ENCODE data around the gene GH1. TPM values are rescaled to one million over a fixed set of nuclear protein-coding genes. Genes with fewer than 3 reads are reported as not detected.

The GH1 gene
- total RNA-seq, 4 donors from 2014 or later: not detected

DNA sequence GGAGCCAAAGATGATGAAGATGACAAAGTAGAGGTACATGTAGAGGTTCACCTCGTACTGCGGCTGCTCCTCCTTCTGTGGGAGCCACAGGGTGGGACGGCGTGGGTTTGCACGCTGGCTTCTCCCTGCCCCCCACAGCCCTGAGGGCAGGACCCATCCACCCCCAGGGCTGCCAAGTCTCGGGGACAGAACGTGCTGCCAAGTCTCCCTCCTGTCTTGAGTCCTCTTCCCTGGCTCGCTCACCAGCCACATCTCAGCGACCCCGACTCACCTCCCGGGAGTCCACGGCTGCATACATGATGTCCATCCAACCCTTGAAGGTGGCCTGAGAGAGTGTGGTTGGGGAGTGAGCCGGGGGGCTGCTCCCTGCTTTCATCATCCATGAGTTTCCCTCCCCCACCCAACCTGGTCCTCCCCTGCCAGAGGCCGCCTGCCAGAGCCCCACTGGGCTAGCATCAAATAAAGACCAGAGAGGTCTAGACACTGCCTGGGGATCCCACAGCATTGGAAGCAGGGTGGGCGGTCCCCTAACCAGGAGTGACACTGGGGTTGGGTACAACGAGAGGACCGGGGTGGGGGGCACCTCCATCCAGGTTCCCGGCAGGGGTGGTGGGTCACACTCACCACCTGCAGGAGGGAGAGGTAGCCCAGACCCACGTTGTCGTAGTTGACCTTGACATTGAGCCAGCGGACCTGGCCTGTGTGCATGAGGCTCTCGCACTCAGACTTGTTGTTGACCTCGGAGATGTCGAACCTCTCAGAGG lies 26.3 kb upstream of the GH1 start:
- TF ChIP-seq EP300 (IDR thresholded peaks at IDR 0.05): no peak
- Histone ChIP-seq H3K27ac (no peak overlapping the region), H3K27me3 (peaks cover 0 to 6% of the 10 kb centered on the region in 2 donors), H3K9me3 (no peaks in the 10 kb centered on the region), H3K36me3 (no peaks in the 10 kb centered on the region), H3K4me1 (no peaks in the 10 kb centered on the region), H3K4me3 (no peak overlapping the region)
- 81 to 87% methylated on average over 23 to 24 of the region's 24 CpGs for WGBS, 2 donors
- no peak for DNase-seq (ENCODE audit: low spot score in 2 of 2)

DNA sequence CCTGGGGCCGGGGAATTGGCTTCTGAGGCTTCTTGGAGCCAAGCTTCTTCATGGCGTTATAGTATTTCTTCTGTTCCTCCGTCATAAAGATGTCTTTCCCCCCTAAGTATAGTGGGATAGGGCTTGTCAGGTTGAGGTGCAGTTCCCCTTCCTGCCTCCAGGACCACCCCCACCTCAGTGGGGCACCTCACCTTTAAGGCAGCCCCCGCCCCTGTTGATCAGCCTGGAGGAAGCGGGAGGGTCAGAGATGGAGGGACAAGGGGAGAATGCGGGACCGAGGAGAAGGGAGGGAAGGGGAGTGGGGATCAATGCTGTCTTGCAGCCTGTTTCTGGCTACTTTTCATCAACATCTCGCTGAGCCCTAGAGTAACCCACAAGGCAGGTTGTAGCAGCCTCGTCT lies 25.1 kb upstream of the GH1 start:
- no peak overlapping the region for H3K4me3 ChIP-seq
- TF ChIP-seq POLR2A (IDR thresholded peaks at IDR 0.05) (no peak), EP300 (IDR thresholded peaks at IDR 0.05) (no peak)
- TF ChIP-seq, protein P1, sequence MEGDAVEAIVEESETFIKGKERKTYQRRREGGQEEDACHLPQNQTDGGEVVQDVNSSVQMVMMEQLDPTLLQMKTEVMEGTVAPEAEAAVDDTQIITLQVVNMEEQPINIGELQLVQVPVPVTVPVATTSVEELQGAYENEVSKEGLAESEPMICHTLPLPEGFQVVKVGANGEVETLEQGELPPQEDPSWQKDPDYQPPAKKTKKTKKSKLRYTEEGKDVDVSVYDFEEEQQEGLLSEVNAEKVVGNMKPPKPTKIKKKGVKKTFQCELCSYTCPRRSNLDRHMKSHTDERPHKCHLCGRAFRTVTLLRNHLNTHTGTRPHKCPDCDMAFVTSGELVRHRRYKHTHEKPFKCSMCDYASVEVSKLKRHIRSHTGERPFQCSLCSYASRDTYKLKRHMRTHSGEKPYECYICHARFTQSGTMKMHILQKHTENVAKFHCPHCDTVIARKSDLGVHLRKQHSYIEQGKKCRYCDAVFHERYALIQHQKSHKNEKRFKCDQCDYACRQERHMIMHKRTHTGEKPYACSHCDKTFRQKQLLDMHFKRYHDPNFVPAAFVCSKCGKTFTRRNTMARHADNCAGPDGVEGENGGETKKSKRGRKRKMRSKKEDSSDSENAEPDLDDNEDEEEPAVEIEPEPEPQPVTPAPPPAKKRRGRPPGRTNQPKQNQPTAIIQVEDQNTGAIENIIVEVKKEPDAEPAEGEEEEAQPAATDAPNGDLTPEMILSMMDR (IDR thresholded peaks at IDR 0.05): peak in 1 of 5 experiments; percentile 8
- WGBS, 2 donors: 82 to 85% methylated on average over 9 of the region's 9 CpGs

DNA sequence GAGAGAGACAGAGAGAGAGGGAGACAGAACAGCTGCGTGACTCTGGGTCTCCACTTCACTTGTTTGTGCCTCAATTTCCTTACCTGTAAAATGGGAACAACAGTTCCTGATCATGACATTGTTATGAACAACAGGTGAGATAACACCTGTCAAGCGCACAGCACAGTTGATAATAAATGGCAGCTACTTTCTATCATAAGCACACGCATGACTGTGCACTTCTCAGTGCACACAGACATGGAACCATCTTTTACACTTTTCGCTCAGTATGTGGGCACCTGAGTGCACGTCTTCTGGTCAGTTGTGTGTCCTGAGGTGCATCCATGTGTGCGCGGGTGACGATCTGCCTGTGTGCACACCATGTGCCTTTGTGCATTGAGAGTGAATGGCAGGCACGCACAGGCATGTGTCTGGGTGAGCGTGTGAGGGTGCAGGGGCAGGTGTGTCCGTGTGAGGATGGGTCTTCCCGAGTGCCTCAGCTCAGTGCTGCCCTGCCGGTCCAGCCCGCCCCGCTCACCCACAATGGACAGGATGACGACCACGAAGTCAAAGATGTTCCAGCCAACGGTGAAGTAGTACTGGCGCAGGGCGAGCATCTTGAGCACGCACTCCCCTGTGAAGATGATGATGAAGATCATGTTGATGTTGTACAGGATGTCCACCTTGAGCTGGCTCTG lies 23.8 kb upstream of the GH1 start:
- no peaks in the 10 kb centered on the region for H3K4me1 ChIP-seq
- DNase-seq (ENCODE audit: low spot score in 2 of 2): no peak
- H3K27me3 ChIP-seq: peaks cover 0 to 2% of the 10 kb centered on the region in 2 donors
- H3K36me3 ChIP-seq: no peaks in the 10 kb centered on the region
- H3K9me3 ChIP-seq: no peaks in the 10 kb centered on the region
- no peak overlapping the region for H3K27ac ChIP-seq
- WGBS, 2 donors: 93 to 97% methylated on average over 21 of the region's 21 CpGs
- TF ChIP-seq, protein P1 (IDR thresholded peaks at IDR 0.05): no peak
- TF ChIP-seq POLR2A (IDR thresholded peaks at IDR 0.05) (no peak), EP300 (IDR thresholded peaks at IDR 0.05) (no peak)
- no peak overlapping the region for H3K4me3 ChIP-seq

More for the DNA sequence above, 25.1 kb upstream of the GH1 start:
- Histone ChIP-seq H3K36me3 (no peaks in the 10 kb centered on the region), H3K27me3 (peaks cover 0 to 4% of the 10 kb centered on the region in 2 donors), H3K27ac (no peak overlapping the region), H3K4me1 (no peaks in the 10 kb centered on the region), H3K9me3 (no peaks in the 10 kb centered on the region)
- DNase-seq (ENCODE audit: low spot score in 2 of 2): no peak

DNA sequence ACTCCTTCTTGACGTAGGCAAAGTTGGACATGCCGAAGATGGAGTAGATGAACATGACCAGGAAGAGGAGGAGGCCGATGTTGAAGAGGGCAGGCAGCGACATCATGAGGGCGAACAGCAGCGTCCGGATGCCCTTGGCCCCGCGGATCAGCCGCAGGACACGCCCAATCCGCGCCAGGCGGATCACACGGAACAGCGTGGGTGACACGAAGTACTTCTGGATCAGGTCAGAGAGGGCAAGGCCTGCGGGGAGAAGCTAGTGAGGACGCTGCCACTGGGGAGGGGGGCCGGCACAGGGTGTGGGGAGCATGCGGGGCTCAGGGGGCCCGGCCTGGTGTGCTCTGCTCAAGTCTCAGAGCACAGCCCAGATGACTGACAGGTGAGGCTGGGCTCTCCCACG lies 23.1 kb upstream of the GH1 start:
- H3K4me1 ChIP-seq: no peaks in the 10 kb centered on the region
- H3K27ac ChIP-seq: no peak overlapping the region
- TF ChIP-seq EP300 (IDR thresholded peaks at IDR 0.05) (no peak), POLR2A (IDR thresholded peaks at IDR 0.05) (no peak)
- TF ChIP-seq, protein P1 (IDR thresholded peaks at IDR 0.05): no peak
- no peak for DNase-seq (ENCODE audit: low spot score in 2 of 2)
- no peaks in the 10 kb centered on the region for H3K9me3 ChIP-seq
- 88 to 93% methylated on average over 23 of the region's 23 CpGs for WGBS, 2 donors
- no peak overlapping the region for H3K4me3 ChIP-seq
- H3K27me3 ChIP-seq: no peaks in the 10 kb centered on the region
- no peaks in the 10 kb centered on the region for H3K36me3 ChIP-seq

DNA sequence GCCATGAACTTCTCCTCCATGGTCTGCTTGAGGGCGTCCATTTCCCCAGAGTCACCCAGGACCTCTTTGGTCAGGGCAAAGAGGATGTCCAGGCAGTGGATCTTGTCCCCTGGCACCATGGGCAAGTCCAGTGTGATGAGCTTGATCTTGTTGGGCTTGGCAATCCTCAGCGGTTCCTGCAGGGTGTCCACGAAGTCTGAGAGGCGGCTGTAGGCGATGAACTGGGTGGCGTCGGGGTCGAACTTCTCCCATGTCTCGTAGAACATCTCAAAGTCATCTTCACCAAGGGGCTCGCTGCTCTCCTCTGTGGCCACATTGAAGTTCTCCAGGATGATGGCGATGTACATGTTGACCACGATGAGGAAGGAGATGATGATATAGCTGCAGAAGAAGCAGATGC lies 22.5 kb upstream of the GH1 start:
- TF ChIP-seq, protein P1 (IDR thresholded peaks at IDR 0.05): no peak
- no peak for TF ChIP-seq POLR2A (IDR thresholded peaks at IDR 0.05)
- H3K9me3 ChIP-seq: no peaks in the 10 kb centered on the region
- DNase-seq (ENCODE audit: low spot score in 2 of 2): no peak
- no peaks in the 10 kb centered on the region for H3K4me1 ChIP-seq
- WGBS, 2 donors: 93 to 97% methylated on average over 11 of the region's 12 CpGs
- H3K4me3 ChIP-seq: no peak overlapping the region
- no peak overlapping the region for H3K27ac ChIP-seq
- no peaks in the 10 kb centered on the region for H3K27me3 ChIP-seq
- H3K36me3 ChIP-seq: no peaks in the 10 kb centered on the region

All from tibial nerve (tissue), 4 donors.